WI38 (cell line): ENCODE measurements around the gene AMD1.
A peak's percentile ranks its signal among the peaks of the same experiment; 100 is the strongest.

ENCODE experiments used
- H3K4me3 ChIP-seq: 2 replicates; pipeline ENCODE4 v1.5.1; 2011; ENCODE audit warnings: low read depth, mild to moderate bottlenecking, control low read depth, low read length
- CTCF ChIP-seq: IDR thresholded peaks from 2 replicates; pipeline ENCODE4 v1.5.1; 2012; ENCODE audit warnings: low read depth, mild to moderate bottlenecking, control low read depth, low read length

The AMD1 gene

GRCh38 chr6:110864824-110865223 is 9.8 kb upstream of the AMD1 start:
- no peak overlapping the region for H3K4me3 ChIP-seq
- TF ChIP-seq CTCF = no peak

GRCh38 chr6:110874880-110875547 is 429 bp downstream of the AMD1 start:
- TF ChIP-seq CTCF = no peak
- H3K4me3 ChIP-seq = peak overlapping the region; percentile 96

GRCh38 chr6:110875548-110876169 is 1.1 kb downstream of the AMD1 start:
- H3K4me3 ChIP-seq = peak overlapping the region; percentile 96
- no peak for TF ChIP-seq CTCF

DNA sequence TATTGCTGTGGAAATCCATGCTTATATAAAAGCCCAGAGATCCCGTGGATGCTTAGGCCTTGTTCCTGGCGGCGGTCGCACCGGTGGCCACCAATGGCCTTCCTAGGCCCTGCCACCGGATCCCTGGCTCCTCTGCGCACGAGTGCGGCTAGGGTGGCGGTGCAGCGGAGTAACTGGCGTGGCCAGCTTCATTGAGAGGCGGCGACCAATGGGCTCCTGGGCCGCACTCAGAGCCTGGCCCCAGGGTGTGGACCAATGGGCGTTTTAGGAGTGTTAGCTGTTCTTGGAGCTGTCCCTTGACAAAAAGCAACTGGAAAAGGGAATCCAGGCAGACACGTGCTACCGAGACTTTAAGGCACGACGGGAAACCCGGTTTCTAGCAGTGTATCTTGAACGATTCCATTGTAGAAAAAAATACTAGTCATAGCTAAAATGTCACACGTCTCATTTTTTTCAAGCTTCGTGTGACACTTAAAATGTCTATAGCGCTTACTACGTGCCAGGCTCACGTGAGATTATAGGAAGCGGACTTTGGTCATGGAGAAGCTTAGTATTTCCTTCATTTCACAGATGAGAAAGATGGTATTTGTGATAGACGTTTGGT is 1.7 kb downstream of the AMD1 start:
- peak overlapping the region; percentile 96 for H3K4me3 ChIP-seq
- TF ChIP-seq CTCF = no peak

- TF ChIP-seq CTCF = no peak
- H3K4me3 ChIP-seq = peak overlapping the region; percentile 96
Measured at GRCh38 chr6:110876806-110877564, 2.4 kb downstream of the AMD1 start.

DNA sequence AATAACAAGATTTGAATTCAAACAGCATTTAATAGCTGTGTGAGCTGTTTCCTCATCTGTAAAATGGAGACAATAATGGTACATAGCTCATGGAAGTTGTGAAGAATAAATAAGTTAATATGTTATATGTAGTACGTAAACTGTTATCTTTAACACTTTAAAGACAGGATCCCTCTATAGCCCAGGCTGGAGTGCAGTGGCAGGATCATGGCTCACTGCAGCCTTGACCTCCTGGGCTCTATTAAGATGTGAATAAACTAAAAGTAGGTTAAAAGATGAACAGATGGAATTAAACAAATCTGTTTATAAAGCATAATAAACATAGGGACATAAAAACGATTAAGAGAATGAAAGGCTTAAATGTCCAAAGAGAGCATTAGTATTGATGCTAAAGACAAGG is 3.0 kb downstream of the AMD1 start:
- no peak for TF ChIP-seq CTCF

More for the DNA sequence above, 3.0 kb downstream of the AMD1 start:
- peak overlapping the region; percentile 96 for H3K4me3 ChIP-seq
